Endothelial cell of umbilical vein (primary cell): ENCODE measurements around the gene BIK. TPM values are rescaled to one million over a fixed set of nuclear protein-coding genes. Genes with fewer than 3 reads are reported as not detected.

Source experiments
- BruUV-seq: library from RNA; stranded (reverse); fragments of 400-500 nt; replicated peaks from 2 replicates; lab custom pipeline; 2021; lab: Mats Ljungman, UMichigan
- CTCF ChIA-PET: fragments of 300-600, 350-600 bp; sonication (Branson Sonifier 250); formaldehyde crosslinking; loops from one replicate; lab custom pipeline; 2021; ENCODE audit warnings: antibody characterized with exemption, inconsistent platforms; lab: Charles Lee
- POLR2A ChIA-PET: fragments of 300-600, 350-600 bp; sonication (Branson Sonifier 250); formaldehyde crosslinking; loops from one replicate; lab custom pipeline; 2021; ENCODE audit warnings: antibody characterized with exemption, inconsistent platforms; lab: Charles Lee
- DNase-seq: peaks from one replicate; pipeline ENCODE4 v3.0.0-alpha.2; 2011; ENCODE audit warnings: low read depth, low spot score
- FAIRE-seq: peaks from 2 replicates; lab custom pipeline; 2011; peaks lifted over from hg19 to GRCh38; lab: Jason Lieb, UNC
- H2AFZ ChIP-seq: 2 replicates; pipeline ENCODE4 v1.6.0; 2012; ENCODE audit warnings: low read depth, low read length, control low read depth, inconsistent platforms
- H3K27ac ChIP-seq: 2 replicates; pipeline ENCODE4 v1.5.1; 2011; ENCODE audit warnings: low read depth, mild to moderate bottlenecking, control low read depth, low read length, moderate library complexity; ENCODE audit not compliant: insufficient read depth
- H3K27me3 ChIP-seq, 2 experiments: 2 replicates each; pipeline versions ENCODE4 v1.6.0 to v1.6.1; 2011; ENCODE audit warnings: low read length in 2 of 2, mixed read lengths in 1 of 2; ENCODE audit not compliant: control insufficient read depth in 2 of 2, insufficient read depth in 2 of 2
- H3K36me3 ChIP-seq, 2 experiments: 2 replicates in 1 of 2; 3 replicates in 1 of 2; pipeline ENCODE4 v1.5.1; 2011; ENCODE audit warnings: low read length in 2 of 2, mild to moderate bottlenecking in 1 of 2, moderate library complexity in 1 of 2; ENCODE audit not compliant: control insufficient read depth in 2 of 2, insufficient read depth in 2 of 2; ENCODE audit errors: extremely low read depth in 1 of 2
- H3K4me1 ChIP-seq: 3 replicates; pipeline ENCODE4 v1.5.1; 2011; ENCODE audit warnings: mild to moderate bottlenecking, low read length; ENCODE audit not compliant: control insufficient read depth, insufficient read depth; ENCODE audit errors: extremely low read depth
- H3K4me2 ChIP-seq: 2 replicates; pipeline ENCODE4 v1.6.1; 2011; ENCODE audit warnings: low read length, control low read depth, mixed read lengths; ENCODE audit not compliant: insufficient read depth
- H3K4me3 ChIP-seq, 3 experiments: fragments of 200-600 bp in 1 of 3; sonication (generic), shearing (Covaris generic) in 1 of 3; replicated peaks in 1 of 3; 2 replicates each; pipeline ENCODE4 v1.5.1; 2011 to 2016; ENCODE audit warnings: control low read depth in 3 of 3, low read length in 3 of 3, mild to moderate bottlenecking in 2 of 3, inconsistent platforms in 1 of 3, low read depth in 1 of 3, moderate library complexity in 1 of 3; ENCODE audit not compliant: insufficient read depth in 1 of 3
- H3K79me2 ChIP-seq: 2 replicates; pipeline ENCODE4 v1.6.0; 2012; ENCODE audit warnings: low read length, inconsistent platforms; ENCODE audit not compliant: control insufficient read depth, insufficient read depth
- H3K9ac ChIP-seq: replicated peaks from 2 replicates; pipeline ENCODE3; 2011; ENCODE audit warnings: low read length, control low read depth; ENCODE audit not compliant: insufficient read depth; ENCODE audit errors: extremely low read depth
- H3K9me1 ChIP-seq: replicated peaks from 3 replicates; pipeline ENCODE4 v1.6.0; 2011; ENCODE audit warnings: mild to moderate bottlenecking, low read length; ENCODE audit not compliant: control insufficient read depth, insufficient read depth; ENCODE audit errors: extremely low read depth
- H3K9me3 ChIP-seq: replicated peaks from 2 replicates; pipeline ENCODE4 v1.5.1; 2012; ENCODE audit warnings: low read length, inconsistent platforms; ENCODE audit not compliant: control insufficient read depth, insufficient read depth
- H4K20me1 ChIP-seq: replicated peaks from 2 replicates; pipeline ENCODE3; 2011; ENCODE audit warnings: mild to moderate bottlenecking, low read length; ENCODE audit not compliant: control insufficient read depth, insufficient read depth; ENCODE audit errors: extremely low read depth
- EZH2 ChIP-seq: IDR thresholded peaks from 2 replicates; pipeline ENCODE4 v1.6.1; 2012; ENCODE audit warnings: borderline replicate concordance, low read depth, mild to moderate bottlenecking, moderate library complexity, low read length, inconsistent platforms; ENCODE audit not compliant: severe bottlenecking
- FOS ChIP-seq: IDR thresholded peaks from 2 replicates; pipeline ENCODE4 v1.6.1; 2011; ENCODE audit warnings: mild to moderate bottlenecking, low read length, moderate library complexity, borderline replicate concordance; ENCODE audit not compliant: insufficient read depth
- GATA2 ChIP-seq: IDR thresholded peaks from 2 replicates; pipeline ENCODE4 v1.7.0; 2011; ENCODE audit warnings: low read depth, mild to moderate bottlenecking, moderate library complexity, mixed read lengths, low read length; ENCODE audit not compliant: insufficient read length, insufficient read depth
- JUN ChIP-seq: IDR thresholded peaks from 2 replicates; pipeline ENCODE4 v1.6.1; 2011; ENCODE audit warnings: borderline replicate concordance, low read depth; ENCODE audit not compliant: insufficient read length, insufficient read depth
- MAX ChIP-seq: IDR thresholded peaks from 2 replicates; pipeline ENCODE4 v1.6.1; 2011; ENCODE audit not compliant: insufficient read depth, insufficient read length
- MYC ChIP-seq: IDR thresholded peaks from one replicate; pipeline ENCODE4 v1.6.1; 2011; ENCODE audit warnings: mild to moderate bottlenecking, low read depth, low read length
- POLR2A ChIP-seq: IDR thresholded peaks from 2 replicates; pipeline ENCODE4 v1.6.1; 2012; ENCODE audit warnings: low read depth, mild to moderate bottlenecking, control low read depth, low read length
- POLR2AphosphoS5 ChIP-seq: IDR thresholded peaks from 2 replicates; pipeline ENCODE4 v1.6.1; 2012; ENCODE audit warnings: low read depth, mild to moderate bottlenecking, control low read depth, low read length, moderate library complexity; ENCODE audit not compliant: insufficient read depth
- dilution Hi-C: fragments of 300-500 bp; cut with MboI; formaldehyde crosslinking; loops from one replicate; pipeline ENCODE4 v1.15.0; 2019; ENCODE audit warnings: low sequenced_read_pairs; ENCODE audit not compliant: extremely low pct_ligation_motif_present
- intact Hi-C: fragments of 100-400 bp; cut with micrococcal nuclease; formaldehyde crosslinking; loops from one replicate; pipeline ENCODE4 v1.10.0; 2022
- polyA plus RNA-seq, 4 experiments: library from polyadenylated mRNA; depleted of rRNA in 3 of 4; stranded (reverse) in 3 of 4; unstranded in 1 of 4; fragments of >200 nt; gene quantifications; 2 replicates each; pipeline versions ENCODE4 v1.2.1 to v1.2.3, GENCODE V29; 2011 to 2012; ENCODE audit warnings: missing spikeins in 1 of 4
- total RNA-seq: library from RNA; stranded (reverse); gene quantifications from 2 replicates; pipeline ENCODE4 v1.2.3, GENCODE V29; 2021
- TF ChIP-seq, protein P1 (sequence below), 2 donors: IDR thresholded peaks; 1 replicate in 1 of 2; 2 replicates in 1 of 2; pipeline ENCODE4 v1.5.1; 2011; ENCODE audit warnings: low read length in 2 of 2, mild to moderate bottlenecking in 2 of 2, moderate library complexity in 2 of 2, control low read depth in 1 of 2, inconsistent platforms in 1 of 2, low read depth in 1 of 2; ENCODE audit not compliant: insufficient read depth in 1 of 2; ENCODE audit errors: extremely low read depth in 1 of 2

Gene BIK
- total and polyA plus RNA-seq, 2 donors (not counting 3 experiments of a cell fraction or from before 2014, with no cell fraction given), result 0.49 to 0.95 TPM

DNA sequence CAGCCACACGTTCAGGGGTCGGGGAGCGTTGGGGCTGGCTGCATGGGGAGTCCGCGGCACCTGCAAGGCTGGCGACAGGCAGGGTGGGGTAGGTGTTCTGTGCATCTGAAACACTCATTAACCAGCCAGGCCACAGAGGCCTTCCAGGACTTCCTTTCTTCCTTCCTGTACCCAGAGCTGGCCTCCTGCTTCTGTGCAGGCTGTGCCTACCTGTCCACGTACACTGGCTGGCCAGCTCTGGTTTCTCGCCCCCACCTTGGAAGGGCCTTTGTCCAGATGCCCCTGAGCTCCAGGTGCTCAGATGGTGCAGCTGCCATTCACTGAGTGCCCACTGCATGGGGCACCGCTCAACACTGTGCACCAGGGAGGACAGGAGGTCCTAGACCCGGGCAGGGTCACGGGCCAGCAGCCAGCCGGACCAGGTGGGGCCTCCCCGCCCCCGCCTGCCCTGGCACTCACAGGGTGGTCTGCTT is 60.5 kb downstream of the BIK start:
- H4K20me1 ChIP-seq, result no peaks in the 10 kb centered on the region
- no peak overlapping the region for H3K4me2 ChIP-seq
- no peak overlapping the region for H2AFZ ChIP-seq
- no peaks in the 10 kb centered on the region for H3K9me1 ChIP-seq
- H3K79me2 ChIP-seq, result no peaks in the 10 kb centered on the region
- H3K4me3 ChIP-seq, result no peak overlapping the region
- dilution Hi-C loops (no loop called here), intact Hi-C loops (no loop called here)
- FAIRE-seq (no peak), DNase-seq (no peak)
- no TSS peak for BruUV-seq
- CTCF ChIA-PET, result interaction anchor here (0.6 kb wide), 1 partner anchor 1180 kb away, joined by 3 read pairs; no protein-coding TSS in a partner anchor
- POLR2A ChIA-PET, result no interaction called here
- H3K36me3 ChIP-seq, result peaks cover 11 to 18% of the 10 kb centered on the region in 2 experiments
- H3K9me3 ChIP-seq, result no peaks in the 10 kb centered on the region
- H3K27ac ChIP-seq, result no peak overlapping the region
- H3K4me1 ChIP-seq, result peaks cover 2% of the 10 kb centered on the region
- H3K9ac ChIP-seq, result no peak overlapping the region
- H3K27me3 ChIP-seq, result no peaks in the 10 kb centered on the region
- TF ChIP-seq POLR2A (no peak), FOS (no peak), GATA2 (no peak), JUN (no peak), MYC (no peak), EZH2 (no peak), POLR2AphosphoS5 (no peak), MAX (no peak)
- TF ChIP-seq, protein P1, sequence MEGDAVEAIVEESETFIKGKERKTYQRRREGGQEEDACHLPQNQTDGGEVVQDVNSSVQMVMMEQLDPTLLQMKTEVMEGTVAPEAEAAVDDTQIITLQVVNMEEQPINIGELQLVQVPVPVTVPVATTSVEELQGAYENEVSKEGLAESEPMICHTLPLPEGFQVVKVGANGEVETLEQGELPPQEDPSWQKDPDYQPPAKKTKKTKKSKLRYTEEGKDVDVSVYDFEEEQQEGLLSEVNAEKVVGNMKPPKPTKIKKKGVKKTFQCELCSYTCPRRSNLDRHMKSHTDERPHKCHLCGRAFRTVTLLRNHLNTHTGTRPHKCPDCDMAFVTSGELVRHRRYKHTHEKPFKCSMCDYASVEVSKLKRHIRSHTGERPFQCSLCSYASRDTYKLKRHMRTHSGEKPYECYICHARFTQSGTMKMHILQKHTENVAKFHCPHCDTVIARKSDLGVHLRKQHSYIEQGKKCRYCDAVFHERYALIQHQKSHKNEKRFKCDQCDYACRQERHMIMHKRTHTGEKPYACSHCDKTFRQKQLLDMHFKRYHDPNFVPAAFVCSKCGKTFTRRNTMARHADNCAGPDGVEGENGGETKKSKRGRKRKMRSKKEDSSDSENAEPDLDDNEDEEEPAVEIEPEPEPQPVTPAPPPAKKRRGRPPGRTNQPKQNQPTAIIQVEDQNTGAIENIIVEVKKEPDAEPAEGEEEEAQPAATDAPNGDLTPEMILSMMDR (IDR thresholded peaks at IDR 0.05; ENCODE audit: extremely low read depth in 1 of 2, insufficient read depth in 1 of 2, low read depth in 1 of 2, low read length in 2 of 2), result no peak
